ENCODE results near the gene MIB1. TPM values are rescaled to one million over a fixed set of nuclear protein-coding genes. Genes with fewer than 3 reads are reported as not detected.

MIB1 gene
- total and polyA plus RNA-seq, 9 of the 15 experiments (the other 6 are each of a cell fraction or from before 2014, with no cell fraction given): 7.2 to 43.8 (median 23.2) TPM

GRCh38 chr18:21704603-21705364 is 35.8 kb upstream of the MIB1 start, which contains the start of gene ABHD3 (continued):
- TF ChIP-seq DACH1 (IDR thresholded peaks at IDR 0.05; ENCODE audit: partially characterized antibody): no peak
- peak; percentile 65 for TF ChIP-seq POLR2AphosphoS5 (IDR thresholded peaks at IDR 0.05; ENCODE audit: control insufficient read depth, insufficient read depth, low read depth, low read length)
- no peak for TF ChIP-seq CBFA2T2 (conservative IDR thresholded peaks at IDR 0.05)
- TF ChIP-seq RAD51 (IDR thresholded peaks at IDR 0.05; ENCODE audit: borderline replicate concordance, low read depth): no peak
- peak in 1 of 2 experiments; percentile 49; a peak in 1 of 4 replicates for TF ChIP-seq MNT (conservative IDR thresholded peaks at IDR 0.05)
- peak; percentile 32 for TF ChIP-seq NEUROD1 (IDR thresholded peaks at IDR 0.05; ENCODE audit: borderline replicate concordance, low read depth, low read length, partially characterized antibody)
- 0 out of 2 replicates have a peak, but pooled peaks have one; percentile 17 for TF ChIP-seq NBN (IDR thresholded peaks at IDR 0.05; ENCODE audit: low read depth)
- no peak for TF ChIP-seq E2F4 (CRISPR knock-in tag; IDR thresholded peaks at IDR 0.05; ENCODE audit: low read depth)
- peak; percentile 62; the same call in 1 of the 2 replicates for TF ChIP-seq ETV5 (CRISPR knock-in tag; IDR thresholded peaks at IDR 0.05; ENCODE audit: low read depth)
- TF ChIP-seq ELF2 (CRISPR knock-in tag; IDR thresholded peaks at IDR 0.05): no peak
- no peak for TF ChIP-seq ESRRB (CRISPR knock-in tag; IDR thresholded peaks at IDR 0.05; ENCODE audit: borderline replicate concordance)
- no peak for TF ChIP-seq EZH2 (IDR thresholded peaks at IDR 0.05; ENCODE audit: borderline replicate concordance, low read depth, low read length)
- peak; percentile 8 for TF ChIP-seq CTCFL (IDR thresholded peaks at IDR 0.05; ENCODE audit: borderline replicate concordance, insufficient read depth, low read depth, low read length, poor library complexity, severe bottlenecking)
- no peak for TF ChIP-seq PRDM10 (IDR thresholded peaks at IDR 0.05; ENCODE audit: partially characterized antibody)
- no peak for TF ChIP-seq ZNF766 (CRISPR knock-in tag; conservative IDR thresholded peaks at IDR 0.05)
- no peak for TF ChIP-seq JUN (IDR thresholded peaks at IDR 0.05; ENCODE audit: borderline replicate concordance, low read depth, low read length)
- no peak for TF ChIP-seq JUN (CRISPR knock-in tag; IDR thresholded peaks at IDR 0.05; ENCODE audit: borderline replicate concordance)
- no peak for TF ChIP-seq MAFF (IDR thresholded peaks at IDR 0.05; ENCODE audit: low read length)
